ENCODE results near the gene TBL1X.

TBL1X gene

GRCh38 chrX:9595174-9595573, 130.3 kb downstream of the TBL1X start:
- no peak for DNase-seq

DNA sequence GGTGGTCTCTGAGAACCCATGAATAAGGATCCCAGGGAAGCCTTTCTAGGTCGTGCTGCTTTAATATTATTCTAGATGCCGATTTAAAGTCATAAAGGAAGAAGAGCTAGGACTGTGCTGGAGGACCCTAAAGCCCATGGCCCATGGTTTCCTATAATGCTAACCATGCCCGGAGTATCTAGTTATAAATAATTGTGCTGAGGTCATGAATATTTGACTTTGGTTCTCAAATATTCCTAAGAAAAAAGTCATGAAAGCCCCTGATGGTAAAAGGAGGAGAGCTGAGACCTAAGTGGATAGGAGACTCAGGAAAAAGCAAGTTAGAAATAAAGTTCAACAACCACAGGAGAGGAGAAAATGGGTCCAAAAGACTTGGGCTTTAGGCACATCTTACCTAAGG, 132.0 kb downstream of the TBL1X start:
- DNase-seq = no peak

DNA sequence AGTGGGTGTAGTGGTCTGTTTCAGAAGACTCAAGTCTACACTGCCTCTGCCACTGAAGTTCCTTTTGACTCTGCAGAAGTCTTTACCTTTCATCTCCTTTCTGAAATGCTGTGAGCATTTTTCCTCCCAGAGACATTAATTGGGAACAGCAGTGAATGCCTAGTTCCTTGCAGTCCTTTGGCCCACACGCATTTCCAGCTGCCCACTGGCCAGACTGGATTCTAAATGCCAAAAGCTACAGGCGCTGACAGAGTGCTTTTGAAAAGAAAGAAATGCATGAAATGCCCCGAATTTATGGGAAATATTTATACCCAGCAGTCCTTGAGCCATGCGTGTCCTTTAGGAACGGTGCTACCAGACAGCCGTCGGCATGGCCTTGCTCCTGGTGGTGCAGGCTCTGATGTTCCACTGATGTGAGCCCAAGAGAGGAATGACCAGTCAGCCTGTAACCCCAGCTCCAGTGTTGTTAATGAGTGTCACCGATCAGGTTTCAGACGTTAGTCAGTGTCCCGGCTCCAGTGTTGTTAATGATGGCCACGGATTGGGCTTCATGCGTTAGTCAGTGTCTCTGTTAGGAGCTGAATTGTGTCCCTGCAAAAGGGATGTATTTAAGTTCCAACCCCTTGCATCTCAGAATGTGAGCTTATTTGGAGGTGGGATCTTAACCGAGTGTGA, 132.6 kb downstream of the TBL1X start:
- DNase-seq = no peak

DNA sequence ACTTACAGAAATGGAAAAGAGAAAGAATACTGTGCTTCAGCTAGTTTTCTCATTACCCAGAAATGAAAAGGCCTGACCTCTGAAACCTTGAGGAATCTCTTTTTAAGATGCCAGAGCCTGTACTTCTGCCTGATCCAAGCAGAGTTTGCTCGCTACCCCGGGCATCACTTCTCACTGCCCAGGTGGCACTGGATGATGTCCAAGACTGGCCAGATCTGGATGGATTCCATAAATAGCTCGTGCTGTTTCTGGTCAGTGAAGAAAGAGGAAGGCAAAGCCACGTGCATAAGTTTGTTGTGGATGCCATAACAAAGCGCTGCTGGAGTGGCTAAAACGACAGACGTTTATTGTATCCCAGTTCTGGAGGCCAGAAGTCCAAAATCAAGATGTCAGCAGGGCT, 133.5 kb downstream of the TBL1X start:
- DNase-seq = no peak

DNA sequence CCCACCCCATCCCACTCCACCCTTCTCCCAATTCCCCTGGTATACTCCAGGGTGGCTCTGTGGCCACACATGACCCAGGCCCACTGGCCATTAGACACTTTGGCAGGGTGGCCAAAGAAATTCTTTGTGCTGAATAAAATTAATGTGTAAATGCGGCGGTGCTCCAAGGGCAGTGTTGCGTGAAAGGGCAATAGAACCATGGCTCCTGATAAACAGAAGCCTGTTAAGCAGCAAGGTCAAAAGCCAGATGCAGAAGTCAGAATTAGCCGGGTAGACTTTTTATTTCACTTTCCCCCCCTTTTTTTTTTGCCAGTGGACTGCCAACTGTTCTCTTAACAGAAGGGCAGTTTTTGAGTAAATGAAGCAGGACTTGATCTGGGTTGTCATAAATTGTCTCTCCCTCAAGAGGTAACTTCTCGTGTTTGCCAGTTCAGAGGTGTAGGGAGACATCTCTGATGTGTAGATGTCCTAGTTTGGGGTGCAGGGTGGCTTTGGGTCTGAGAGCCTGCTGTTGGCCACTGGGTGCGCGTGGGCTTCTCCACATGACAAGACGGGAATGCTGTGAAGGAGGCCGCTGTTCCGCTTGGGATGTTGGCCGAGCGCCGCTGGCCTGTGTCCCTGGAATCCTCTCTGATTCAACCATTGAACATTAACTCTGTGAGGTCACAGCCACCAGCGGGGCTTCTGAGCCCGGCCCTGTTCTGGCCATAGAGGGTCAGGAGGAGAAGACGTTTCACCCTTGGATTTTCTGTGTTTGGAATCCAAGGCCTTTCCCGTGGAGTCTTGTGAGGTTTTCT, 139.5 kb downstream of the TBL1X start:
- DNase-seq = no peak

- DNase-seq = no peak
Observed at GRCh38 chrX:9604908-9605306, 140.0 kb downstream of the TBL1X start.

- no peak for DNase-seq
Observed at GRCh38 chrX:9605484-9605883, 140.6 kb downstream of the TBL1X start.

DNA sequence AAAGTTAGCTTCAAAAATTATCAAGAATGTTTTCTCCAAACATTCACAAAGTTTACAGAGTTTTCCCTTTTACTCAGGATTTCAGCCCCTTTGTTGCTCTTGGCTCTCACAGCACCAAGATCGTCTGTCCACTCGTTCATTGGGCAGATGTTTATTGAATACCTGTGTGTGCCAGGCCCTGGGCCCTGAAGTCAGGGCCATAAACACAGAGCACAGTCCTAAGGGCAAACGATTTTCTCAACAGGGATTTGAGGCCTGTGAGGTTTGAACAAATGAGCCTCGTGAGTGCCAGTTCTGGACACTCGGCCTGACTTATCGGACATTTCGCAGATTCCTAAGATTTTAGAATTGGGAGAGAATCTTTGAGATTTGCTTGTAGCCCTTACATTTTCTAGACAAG, 142.1 kb downstream of the TBL1X start:
- DNase-seq = no peak

DNA sequence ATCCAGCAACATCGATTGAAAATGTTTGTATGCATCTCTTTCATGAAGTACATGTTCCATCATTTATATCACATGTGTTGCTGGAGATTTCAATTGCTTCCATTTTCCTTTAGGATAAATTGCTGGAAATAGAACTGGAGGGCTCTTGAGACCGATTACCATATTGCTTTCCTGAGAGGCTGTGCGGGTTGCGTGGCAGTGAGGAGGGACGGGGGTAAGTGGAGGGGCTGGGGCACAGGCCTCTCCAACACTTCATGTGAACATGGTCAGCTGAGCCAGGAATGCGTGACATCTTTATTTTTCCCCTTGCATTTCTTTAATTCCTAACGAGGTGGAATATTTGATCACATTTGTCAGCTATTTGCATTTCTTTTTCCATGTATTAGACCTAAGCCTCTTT, 144.6 kb downstream of the TBL1X start:
- DNase-seq = no peak

DNA sequence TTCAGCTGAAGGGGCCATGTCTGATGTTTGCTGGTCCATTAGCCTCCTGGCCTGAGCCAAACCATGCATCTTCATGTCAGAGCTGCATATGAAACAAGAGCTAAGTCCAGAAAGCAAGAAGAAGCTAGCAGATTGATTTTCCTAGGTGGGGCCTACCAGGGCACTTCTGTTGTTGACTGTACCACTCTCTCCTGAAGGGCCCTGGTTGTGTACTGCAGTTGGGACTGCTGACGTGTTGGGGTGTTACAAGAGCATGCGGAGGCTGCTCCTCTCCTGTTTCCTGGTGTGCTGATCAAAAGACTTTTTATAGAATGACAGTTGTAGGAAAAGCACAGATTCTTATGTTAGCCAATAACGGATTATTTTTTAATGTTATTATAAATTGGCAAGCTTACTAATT, 145.1 kb downstream of the TBL1X start:
- no peak for DNase-seq

DNA sequence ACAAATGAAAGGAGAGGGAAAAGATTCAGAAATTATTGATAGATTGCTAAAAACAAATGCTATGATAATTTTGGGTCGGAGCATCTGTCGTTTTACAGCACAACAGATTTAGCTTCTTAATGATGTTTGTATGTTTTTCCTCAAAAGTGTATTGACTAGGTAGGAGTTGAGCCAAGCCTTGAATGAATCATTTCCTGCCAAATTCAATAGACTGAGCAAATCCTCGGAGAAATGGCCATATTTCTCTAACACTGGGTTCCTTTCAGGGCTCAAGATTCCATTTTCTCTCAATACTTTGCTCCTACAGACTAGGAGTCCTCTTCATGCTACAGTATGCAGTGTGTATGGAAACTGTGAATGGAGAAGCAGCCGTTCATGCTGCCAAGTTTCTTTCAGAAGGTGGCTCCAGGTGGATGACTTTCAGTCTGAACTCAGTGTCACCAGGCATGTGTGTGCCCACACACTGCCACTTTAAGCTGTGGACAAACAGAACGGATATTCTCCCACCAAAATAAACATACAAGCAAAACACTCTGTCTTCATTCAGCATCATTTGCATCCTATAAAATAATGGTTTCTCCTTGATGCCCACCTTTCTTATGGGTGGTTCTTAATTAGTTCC, 146.0 kb downstream of the TBL1X start:
- DNase-seq = no peak

DNA sequence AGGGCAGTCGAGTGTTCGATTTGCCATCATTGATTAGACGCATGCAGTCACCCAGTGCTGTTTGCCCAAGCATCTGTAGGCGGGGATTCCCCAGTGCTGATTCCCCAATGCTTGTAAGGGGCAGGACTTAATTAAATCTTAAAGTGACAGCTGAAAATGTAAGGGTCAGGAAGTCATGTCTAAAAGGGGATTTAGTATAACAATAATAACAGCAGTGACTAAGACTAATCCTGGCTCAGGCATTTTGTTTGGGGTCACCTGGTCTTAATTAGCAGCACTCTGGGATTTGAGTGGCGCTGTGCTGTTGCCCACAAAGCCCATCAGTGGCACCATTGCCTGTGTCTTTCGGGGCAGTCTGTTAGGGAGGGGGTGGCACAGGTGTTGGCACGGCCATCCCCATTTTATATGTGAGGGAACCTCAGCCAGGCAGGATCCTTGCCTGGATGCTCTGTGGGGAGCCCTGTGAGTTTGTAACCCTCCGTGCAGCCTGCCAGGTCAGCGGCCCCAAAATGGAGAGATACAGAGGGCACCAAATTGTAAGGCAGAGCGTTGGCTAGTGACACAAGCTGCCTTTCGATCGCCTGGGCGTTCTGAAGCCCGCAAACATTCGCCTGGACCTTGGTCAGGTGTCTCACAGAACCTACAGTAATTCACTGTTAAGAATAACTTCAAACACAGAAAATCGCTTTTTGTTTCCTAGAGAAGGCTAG, 146.7 kb downstream of the TBL1X start:
- DNase-seq = no peak

GRCh38 chrX:9612146-9612505, 147.3 kb downstream of the TBL1X start:
- no peak for DNase-seq

DNA sequence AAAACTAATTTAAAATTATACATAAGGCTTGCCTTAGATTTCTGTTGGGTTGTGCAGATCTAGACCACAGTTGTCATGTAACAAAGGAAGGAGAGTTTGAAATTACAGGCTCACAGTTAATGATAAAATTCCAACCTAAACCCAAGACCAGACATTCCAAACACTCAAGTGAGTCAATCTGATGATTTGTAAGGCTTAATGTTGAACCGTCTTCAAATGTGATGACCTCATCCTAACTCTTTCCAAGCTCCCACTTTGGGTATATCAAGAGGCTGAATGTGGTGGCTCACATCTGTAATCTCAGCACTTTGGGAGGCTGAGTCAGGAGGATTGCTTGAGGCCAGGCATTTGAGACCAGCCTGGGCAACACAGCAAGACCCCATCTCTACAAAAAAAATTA, 149.2 kb downstream of the TBL1X start:
- DNase-seq = no peak

- DNase-seq = no peak
Observed at GRCh38 chrX:9619133-9619532, 154.3 kb downstream of the TBL1X start.

- DNase-seq = no peak
Observed at GRCh38 chrX:9619581-9619980, 154.7 kb downstream of the TBL1X start.

DNA sequence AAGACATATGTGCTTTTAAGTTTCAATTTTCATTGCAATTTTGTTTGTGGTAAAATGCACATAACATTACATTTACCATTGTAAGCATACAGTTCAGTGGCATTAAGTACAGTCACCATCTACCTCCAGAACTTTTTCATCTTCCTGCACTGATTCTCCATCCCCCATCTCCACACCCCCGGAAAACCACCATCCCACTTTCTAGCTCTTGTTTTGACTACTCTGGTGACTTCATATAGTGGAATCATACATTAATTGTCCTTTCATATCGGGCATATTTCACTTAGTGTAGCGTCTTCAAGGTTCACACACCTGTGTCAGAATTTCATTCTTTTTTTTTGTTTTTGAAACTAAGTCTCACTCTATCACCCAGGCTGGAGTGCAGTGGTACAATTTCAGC, 157.3 kb downstream of the TBL1X start:
- DNase-seq = no peak

GRCh38 chrX:9626379-9626778, 161.5 kb downstream of the TBL1X start:
- no peak for DNase-seq

- no peak for DNase-seq
Observed at GRCh38 chrX:9627922-9628321, 163.1 kb downstream of the TBL1X start.

DNA sequence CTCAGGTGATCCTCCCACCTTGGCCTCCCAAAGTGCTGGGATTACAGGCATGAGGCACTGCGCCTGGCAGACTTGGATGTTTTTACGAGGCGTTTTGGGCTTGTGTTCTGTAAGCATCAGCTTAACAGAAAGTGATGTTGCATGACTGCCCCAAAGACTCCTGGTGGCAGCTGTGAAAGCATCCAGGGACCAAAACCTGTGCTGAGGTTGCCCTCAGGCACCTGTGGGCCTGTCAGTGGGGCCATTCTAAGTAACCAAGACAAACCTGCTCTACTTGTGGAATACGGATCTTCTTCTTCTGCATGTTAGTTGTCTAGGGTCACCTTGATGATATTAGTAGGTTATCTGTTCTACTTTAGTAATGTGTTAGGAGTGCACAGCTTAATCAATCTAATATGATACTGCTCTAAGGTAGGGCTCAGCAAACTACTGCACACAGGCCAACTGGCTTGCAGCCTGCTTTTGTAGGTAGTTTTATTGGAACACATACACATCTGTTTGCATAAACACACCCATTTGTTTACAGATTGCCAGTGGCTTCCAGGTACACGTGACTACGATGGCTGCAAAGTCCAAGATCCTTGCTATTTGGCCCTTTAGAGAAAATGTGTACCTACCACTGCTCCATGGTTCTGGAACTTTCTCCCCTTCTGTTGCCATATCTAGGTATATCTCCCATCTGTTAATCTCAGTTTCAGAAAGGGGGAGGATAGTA, 164.1 kb downstream of the TBL1X start:
- no peak for DNase-seq

GRCh38 chrX:9634551-9634950, 169.7 kb downstream of the TBL1X start:
- no peak for DNase-seq

- no peak for DNase-seq
Observed at GRCh38 chrX:9635368-9635767, 170.5 kb downstream of the TBL1X start.

DNA sequence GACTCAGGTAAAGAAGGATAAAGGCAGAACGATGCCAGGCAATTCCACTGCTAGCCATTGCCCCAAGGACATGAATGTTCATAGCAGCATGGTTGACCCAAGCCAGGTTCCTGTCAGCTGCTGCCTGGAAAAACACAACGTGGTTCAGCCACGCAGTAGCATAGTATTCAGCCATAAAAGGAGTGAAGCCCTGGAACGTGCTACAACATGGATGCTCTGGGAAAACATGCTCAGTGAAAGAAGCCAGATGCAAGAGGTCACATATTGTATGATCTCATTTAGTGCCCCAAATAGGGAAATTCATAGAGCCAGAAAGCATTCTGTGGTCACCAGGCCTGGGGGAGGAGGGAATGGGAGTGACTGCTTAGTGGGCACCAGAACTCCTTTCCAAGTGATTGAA, 170.9 kb downstream of the TBL1X start:
- DNase-seq = no peak

All from hematopoietic multipotent progenitor cell treated with erythropoietin and hydrocortisone succinate and interleukin-3 and kit ligand, for 8 days (in vitro differentiated cells).